Kidney (tissue), 14 donors: ENCODE data around the gene TELO2. TPM values are rescaled to one million over a fixed set of nuclear protein-coding genes. Genes with fewer than 3 reads are reported as not detected.

ENCODE experiments used
- DNase-seq, 5 donors: peaks; one replicate each; pipeline ENCODE4 v3.0.0-alpha.2; 2013 to 2020
- FAIRE-seq: peaks from 2 replicates; lab custom pipeline; 2012; peaks lifted over from hg19 to GRCh38; lab: Jason Lieb, UNC
- H3K27ac ChIP-seq, 2 donors: one replicate each; pipeline ENCODE4 v1.7.0; 2013; ENCODE audit warnings: low read depth in 2 of 2, low read length in 2 of 2, inconsistent platforms in 1 of 2
- H3K27me3 ChIP-seq: one replicate; pipeline ENCODE4 v1.7.1; 2013; ENCODE audit warnings: low read length, inconsistent platforms; ENCODE audit not compliant: control insufficient read depth, insufficient read depth
- H3K36me3 ChIP-seq, 3 donors: one replicate each; pipeline versions ENCODE4 v1.7.0 to v1.7.1; 2013; ENCODE audit warnings: low read length in 3 of 3, control low read depth in 1 of 3, inconsistent platforms in 1 of 3; ENCODE audit not compliant: insufficient read depth in 3 of 3, control insufficient read depth in 2 of 3
- H3K4me1 ChIP-seq, 3 donors: one replicate each; pipeline versions ENCODE4 v1.7.0 to v1.7.1; 2013; ENCODE audit warnings: low read length in 3 of 3, inconsistent platforms in 1 of 3, low read depth in 1 of 3; ENCODE audit not compliant: control insufficient read depth in 2 of 3, insufficient read depth in 2 of 3
- H3K4me3 ChIP-seq, 3 donors: one replicate each; pipeline versions ENCODE4 v1.7.0 to v1.8.1; 2013; ENCODE audit warnings: low read length in 3 of 3, control low read depth in 1 of 3, inconsistent platforms in 1 of 3
- H3K9ac ChIP-seq, 3 donors: one replicate each; pipeline versions ENCODE4 v1.7.0 to v1.7.1; 2013; ENCODE audit warnings: low read length in 3 of 3, control low read depth in 1 of 3, inconsistent platforms in 1 of 3
- H3K9me3 ChIP-seq, 3 donors: one replicate each; pipeline versions ENCODE4 v1.7.0 to v1.7.1; 2013; ENCODE audit warnings: low read length in 3 of 3, control low read depth in 1 of 3, inconsistent platforms in 1 of 3; ENCODE audit not compliant: control insufficient read depth in 2 of 3, insufficient read depth in 1 of 3
- intact Hi-C: fragments of 100-400 bp; cut with DNase I; formaldehyde crosslinking; loops from one replicate; pipeline ENCODE4 v1.11.1; 2022
- polyA plus RNA-seq: library from polyadenylated mRNA; stranded (reverse); fragments of 350-450 nt; fragmentation: Illumina TruSeq; extraction: RNeasy Lipid Tissue Mini Kit (QIAGEN cat#74804); gene quantifications from one replicate; pipeline ENCODE4 v1.2.3, GENCODE V29; 2014; ENCODE audit warnings: low read depth, low replicate concordance; ENCODE audit not compliant: insufficient read depth
- total RNA-seq: library from RNA; stranded (reverse); fragmentation: NEBNext Ultra II Directional; extraction: Animal tissue kit (Norgen Biotek cat#: 25700); gene quantifications from one replicate; pipeline ENCODE4 v1.2.1, GENCODE V29; 2021
- TF ChIP-seq, protein P1 (sequence below): IDR thresholded peaks from 3 replicates; pipeline ENCODE4 v1.5.1; 2012; ENCODE audit warnings: mild to moderate bottlenecking, moderate library complexity, borderline replicate concordance; ENCODE audit not compliant: insufficient read depth; ENCODE audit errors: extremely low read depth
- donor health status: control.
- donor health status: control.
- donor health status: control.
- donor health status: control.
- donor health status: control.
- donor health status: DM: yes; HTN: yes; CAD: no.
- donor health status: Normal renal cell carcinoma (clear cell type).

Gene TELO2
- total and polyA plus RNA-seq, 2 donors from 2014 or later = 27.7 to 37.4 TPM

DNA sequence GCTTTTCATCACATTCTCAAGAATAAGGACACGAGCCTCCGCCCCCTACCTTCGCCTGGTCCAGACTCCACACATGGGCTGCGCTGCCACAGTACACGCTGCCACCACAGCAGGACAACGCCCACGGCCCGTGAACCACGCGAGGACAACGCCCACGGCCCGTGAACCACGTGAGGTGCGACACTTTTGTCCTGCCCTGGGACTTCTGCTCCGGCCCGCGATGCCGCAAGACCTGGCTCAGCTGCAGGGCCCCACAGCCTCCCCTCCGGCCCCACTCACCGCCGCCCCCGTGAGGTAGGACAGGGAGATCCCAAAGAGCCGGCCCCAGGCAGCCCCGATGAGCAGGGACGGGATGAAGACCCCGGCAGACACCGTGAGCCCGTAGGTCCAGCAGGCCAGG lies 42.9 kb upstream of the TELO2 start:
- DNase-seq (no peak), FAIRE-seq (no peak)
- H3K4me3 ChIP-seq = no peak overlapping the region
- TF ChIP-seq, protein P1, sequence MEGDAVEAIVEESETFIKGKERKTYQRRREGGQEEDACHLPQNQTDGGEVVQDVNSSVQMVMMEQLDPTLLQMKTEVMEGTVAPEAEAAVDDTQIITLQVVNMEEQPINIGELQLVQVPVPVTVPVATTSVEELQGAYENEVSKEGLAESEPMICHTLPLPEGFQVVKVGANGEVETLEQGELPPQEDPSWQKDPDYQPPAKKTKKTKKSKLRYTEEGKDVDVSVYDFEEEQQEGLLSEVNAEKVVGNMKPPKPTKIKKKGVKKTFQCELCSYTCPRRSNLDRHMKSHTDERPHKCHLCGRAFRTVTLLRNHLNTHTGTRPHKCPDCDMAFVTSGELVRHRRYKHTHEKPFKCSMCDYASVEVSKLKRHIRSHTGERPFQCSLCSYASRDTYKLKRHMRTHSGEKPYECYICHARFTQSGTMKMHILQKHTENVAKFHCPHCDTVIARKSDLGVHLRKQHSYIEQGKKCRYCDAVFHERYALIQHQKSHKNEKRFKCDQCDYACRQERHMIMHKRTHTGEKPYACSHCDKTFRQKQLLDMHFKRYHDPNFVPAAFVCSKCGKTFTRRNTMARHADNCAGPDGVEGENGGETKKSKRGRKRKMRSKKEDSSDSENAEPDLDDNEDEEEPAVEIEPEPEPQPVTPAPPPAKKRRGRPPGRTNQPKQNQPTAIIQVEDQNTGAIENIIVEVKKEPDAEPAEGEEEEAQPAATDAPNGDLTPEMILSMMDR = no peak
- no peak overlapping the region for H3K27ac ChIP-seq
- H3K9me3 ChIP-seq = no peaks in the 10 kb centered on the region
- H3K27me3 ChIP-seq = no peaks in the 10 kb centered on the region
- H3K36me3 ChIP-seq = peaks cover 0 to 10% (median 5%) of the 10 kb centered on the region in 3 donors
- intact Hi-C loops = no loop called here
- H3K9ac ChIP-seq = no peak overlapping the region
- no peaks in the 10 kb centered on the region for H3K4me1 ChIP-seq

DNA sequence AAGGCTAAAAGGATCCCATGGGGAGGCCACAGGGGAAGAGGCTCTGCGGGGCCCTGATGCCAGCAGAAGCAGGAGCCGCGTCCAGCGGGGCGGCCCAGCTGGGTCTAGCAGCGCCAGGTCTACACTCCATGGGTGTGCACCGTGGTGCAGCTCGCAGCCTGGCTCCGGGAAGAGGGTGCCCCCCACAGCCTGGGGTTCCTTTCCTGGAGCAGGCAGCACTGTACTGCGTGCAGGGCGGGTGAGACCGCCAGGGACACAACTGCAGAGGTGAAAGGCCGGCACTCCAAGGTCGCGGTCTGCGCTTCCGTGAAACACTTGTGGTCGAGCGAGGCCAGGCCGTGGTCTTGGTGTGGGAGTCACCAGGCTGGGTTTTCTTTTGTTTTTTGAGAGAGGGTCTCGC lies 42.3 kb upstream of the TELO2 start:
- H3K27ac ChIP-seq = no peak overlapping the region
- FAIRE-seq = no peak
- no peaks in the 10 kb centered on the region for H3K27me3 ChIP-seq
- no peaks in the 10 kb centered on the region for H3K4me1 ChIP-seq
- intact Hi-C loops = no loop called here
- TF ChIP-seq, protein P1 = no peak
- no peak overlapping the region for H3K9ac ChIP-seq
- no peaks in the 10 kb centered on the region for H3K9me3 ChIP-seq
- H3K4me3 ChIP-seq = no peak overlapping the region
- no peak for DNase-seq
- peaks cover 0 to 12% (median 11%) of the 10 kb centered on the region in 3 donors for H3K36me3 ChIP-seq

DNA sequence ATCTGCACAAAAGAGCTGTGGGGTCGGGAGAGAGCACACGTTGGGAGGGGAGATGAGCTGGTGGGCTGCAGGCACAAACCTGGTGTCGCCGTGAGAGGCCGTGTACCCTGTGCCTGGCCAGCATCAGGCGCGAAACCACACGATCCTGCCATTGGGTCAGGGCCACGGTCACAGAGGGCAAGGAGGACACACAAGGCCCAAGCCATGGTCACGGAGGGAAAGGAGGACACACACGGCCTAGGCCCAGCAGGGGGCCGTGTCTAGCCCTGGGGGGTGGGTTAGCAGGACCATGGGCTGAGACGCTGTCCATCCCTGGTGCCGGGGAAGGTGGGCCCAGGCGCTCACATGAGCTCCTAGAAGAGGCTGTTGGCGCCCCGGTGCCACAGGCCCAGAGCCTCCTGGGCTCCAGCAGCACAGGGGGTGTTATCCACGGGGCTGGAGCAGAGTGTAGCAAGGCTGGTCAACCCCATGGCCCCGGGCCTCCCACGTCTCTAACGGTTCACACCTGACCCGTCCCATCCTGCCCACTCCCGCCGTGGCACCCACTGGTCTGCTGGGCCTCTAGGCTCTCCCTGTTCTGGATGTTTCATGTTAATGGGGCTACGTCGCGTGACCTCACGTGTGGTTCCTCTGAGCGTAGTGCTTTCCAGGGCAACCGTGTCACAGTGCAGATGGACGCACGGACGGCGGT lies 41.3 kb upstream of the TELO2 start:
- TF ChIP-seq, protein P1 = no peak

DNA sequence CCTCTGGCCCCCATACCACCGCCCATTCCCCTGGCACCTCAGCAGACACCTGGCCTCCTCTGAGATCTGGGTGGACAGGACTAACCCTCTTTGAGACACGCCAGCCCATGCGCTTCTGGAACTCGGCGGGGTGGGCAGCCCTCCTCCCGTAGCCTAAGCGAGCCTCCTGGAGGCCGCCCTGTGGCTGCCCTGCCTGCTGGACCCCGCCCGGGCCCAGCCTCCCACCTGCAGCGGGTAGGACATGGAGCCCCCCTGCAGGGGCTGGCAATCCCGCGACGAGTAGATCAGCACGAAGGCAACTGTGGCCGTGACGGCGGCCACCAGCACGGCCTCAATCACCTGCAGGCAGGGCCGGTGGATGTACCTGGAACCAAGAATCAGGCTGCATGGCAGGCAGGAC lies 40.6 kb upstream of the TELO2 start:
- Histone ChIP-seq H3K4me1 (no peaks in the 10 kb centered on the region), H3K4me3 (no peak overlapping the region), H3K36me3 (peaks cover 0 to 14% (median 12%) of the 10 kb centered on the region in 3 donors), H3K27ac (no peak overlapping the region), H3K9ac (no peak overlapping the region), H3K27me3 (no peaks in the 10 kb centered on the region), H3K9me3 (no peaks in the 10 kb centered on the region)
- FAIRE-seq = no peak
- TF ChIP-seq, protein P1 = no peak
- intact Hi-C loops = no loop called here
- no peak for DNase-seq

More for the DNA sequence above, 41.3 kb upstream of the TELO2 start:
- no peak overlapping the region for H3K9ac ChIP-seq
- H3K9me3 ChIP-seq = no peaks in the 10 kb centered on the region
- FAIRE-seq = no peak
- no peak overlapping the region for H3K27ac ChIP-seq
- H3K27me3 ChIP-seq = no peaks in the 10 kb centered on the region
- intact Hi-C loops = no loop called here
- H3K36me3 ChIP-seq = peaks cover 0 to 13% (median 12%) of the 10 kb centered on the region in 3 donors
- no peak for DNase-seq
- H3K4me1 ChIP-seq = no peaks in the 10 kb centered on the region
- H3K4me3 ChIP-seq = no peak overlapping the region
